Hepatocyte (in vitro differentiated cells): ENCODE data around the gene PSG6.
"Not testable (repeated sequence)": the region's sequence is repeated elsewhere in the genome, so short reads cannot be mapped to it uniquely, and the experiment has no call there.

Experiments
- CTCF ChIP-seq: fragments of 200-600 bp; sonication (generic); IDR thresholded peaks from 2 replicates; pipeline ENCODE4 v1.5.1; 2016; ENCODE audit warnings: antibody characterized with exemption, mild to moderate bottlenecking; ENCODE audit not compliant: poor library complexity
- EZH2phosphoT487 ChIP-seq: fragments of 200-600 bp; sonication (generic); IDR thresholded peaks from one replicate; pipeline ENCODE4 v1.6.1; 2018; ENCODE audit warnings: antibody characterized with exemption, mild to moderate bottlenecking, low read depth, moderate library complexity; ENCODE audit not compliant: unreplicated experiment, severe bottlenecking

- TF ChIP-seq EZH2phosphoT487, CTCF: not testable (repeated sequence)
These were observed 60.7 kb downstream of the PSG6 start for GRCh38 chr19:42856866-42857543.
